Measurements from ENCODE around the gene ASTN2. TPM values are rescaled to one million over a fixed set of nuclear protein-coding genes. Genes with fewer than 3 reads are reported as not detected.

ASTN2 gene
- polyA plus RNA-seq, 2 of the 4 experiments (the other 2 are of a cell fraction), result 5.8 to 11.6 TPM

GRCh38 chr9:116425244-116425643 lies 989.6 kb downstream of the ASTN2 start:
- FAIRE-seq (no peak), ATAC-seq (no peak), DNase-seq (ENCODE audit: low read depth in 1 of 2, low spot score in 1 of 2) (no peak)
- Histone ChIP-seq H3K27ac (no peak overlapping the region), H3K4me2 (no peak overlapping the region), H3K4me3 (no peak overlapping the region), H3K9me3 (no peaks in the 10 kb centered on the region), H3K4me1 (no peaks in the 10 kb centered on the region)
- TF ChIP-seq CBX2 (IDR thresholded peaks at IDR 0.05; ENCODE audit: borderline replicate concordance, low read depth), result no peak
- TF ChIP-seq BHLHE40 (IDR thresholded peaks at IDR 0.05; ENCODE audit: low read depth, low read length), result no peak
- TF ChIP-seq KDM1A (IDR thresholded peaks at IDR 0.05; ENCODE audit: low read depth), result no peak
- no peak for TF ChIP-seq EP300 (IDR thresholded peaks at IDR 0.05)
- TF ChIP-seq MAX (IDR thresholded peaks at IDR 0.05), result no peak
- no peak for TF ChIP-seq HDAC2 (IDR thresholded peaks at IDR 0.05)
- TF ChIP-seq ZNF302 (CRISPR knock-in tag; IDR thresholded peaks at IDR 0.05), result no peak
- TF ChIP-seq ELK1 (IDR thresholded peaks at IDR 0.05; ENCODE audit: low read depth, low read length), result no peak
- TF ChIP-seq BCL3 (IDR thresholded peaks at IDR 0.05), result no peak
- TF ChIP-seq PBX3 (IDR thresholded peaks at IDR 0.05), result no peak
- TF ChIP-seq ZC3H11A (IDR thresholded peaks at IDR 0.05), result no peak
- TF ChIP-seq HEYL (CRISPR knock-in tag; IDR thresholded peaks at IDR 0.05), result no peak
- TF ChIP-seq TP53 (CRISPR knock-in tag; IDR thresholded peaks at IDR 0.05), result no peak
- 42% methylated on average over 2 of the region's 2 CpGs for WGBS (ENCODE audit: missing lambda C conversion rate)
- CTCF ChIA-PET, result no interaction called here
- POLR2A ChIA-PET, result no interaction called here

- TF ChIP-seq USF2 (IDR thresholded peaks at IDR 0.05) (no peak), KDM1A (IDR thresholded peaks at IDR 0.05; ENCODE audit: low read depth) (no peak), HEYL (CRISPR knock-in tag; IDR thresholded peaks at IDR 0.05) (no peak), RAD21 (conservative IDR thresholded peaks at IDR 0.05 in 1 of 2, IDR thresholded peaks at IDR 0.05 in 1 of 2) (no peak), CTCF (IDR thresholded peaks at IDR 0.05) (no peak), POLR2AphosphoS2 (conservative IDR thresholded peaks at IDR 0.05; ENCODE audit: low read length) (no peak), CHD4 (IDR thresholded peaks at IDR 0.05; ENCODE audit: borderline replicate concordance) (no peak), PHF8 (IDR thresholded peaks at IDR 0.05; ENCODE audit: borderline replicate concordance, low read depth) (no peak), MAX (IDR thresholded peaks at IDR 0.05) (no peak), REST (IDR thresholded peaks at IDR 0.05) (no peak), ATOH8 (CRISPR knock-in tag; IDR thresholded peaks at IDR 0.05; ENCODE audit: low read depth) (no peak)
- H3K4me3 ChIP-seq, result no peak overlapping the region
- ChIA-PET CTCF (interaction anchor here (0.7 to 2.0 kb wide), 7 partner anchors 9 to 832 kb away, joined by 3 to 10 read pairs (median 3); no protein-coding TSS in a partner anchor), POLR2A (no interaction called here)
- H3K4me2 ChIP-seq, result no peak overlapping the region
- H3K4me1 ChIP-seq, result no peaks in the 10 kb centered on the region
- 40% methylated on average over 1 of the region's 1 CpG for WGBS (ENCODE audit: missing lambda C conversion rate)
- ATAC-seq (no peak), FAIRE-seq (no peak), DNase-seq (ENCODE audit: low read depth in 1 of 2, low spot score in 1 of 2) (no peak)
- H3K27ac ChIP-seq, result no peak overlapping the region
- no peaks in the 10 kb centered on the region for H3K9me3 ChIP-seq
Measured at GRCh38 chr9:116423149-116423548, 991.7 kb downstream of the ASTN2 start.
